Left lung (tissue), 10 donors: ENCODE results near the gene CREB5. TPM values are rescaled to one million over a fixed set of nuclear protein-coding genes. Genes with fewer than 3 reads are reported as not detected.

ENCODE experiments used
- ATAC-seq: fragments of 200-7000 bp; cut with Tn5 transposase; one replicate; pipeline ENCODE4 v1.9.1; 2020; ENCODE audit warnings: moderate library complexity
- DNase-seq, 4 donors: peaks; one replicate each; pipeline ENCODE4 v3.0.0-alpha.2; 2013 to 2020
- H3K27ac ChIP-seq, 2 donors: fragments of 200-600 bp; sonication (generic) in 1 of 2; one replicate each; pipeline versions ENCODE4 v1.5.0 to v1.8.0; 2020 to 2021
- H3K27me3 ChIP-seq, 2 donors: fragments of 200-600 bp; sonication (generic) in 1 of 2; one replicate each; pipeline versions ENCODE4 v1.5.0 to v1.8.0; 2020 to 2021
- H3K36me3 ChIP-seq, 2 donors: fragments of 200-600 bp; sonication (generic) in 1 of 2; one replicate each; pipeline versions ENCODE4 v1.5.0 to v1.8.0; 2020 to 2021
- H3K4me1 ChIP-seq, 2 donors: fragments of 200-600 bp; one replicate each; pipeline ENCODE4 v1.8.0; 2021
- H3K4me3 ChIP-seq, 2 donors: fragments of 200-600 bp; sonication (generic) in 1 of 2; one replicate each; pipeline versions ENCODE4 v1.5.0 to v1.8.0; 2020 to 2021; ENCODE audit warnings: mild to moderate bottlenecking in 1 of 2
- H3K9me3 ChIP-seq, 2 donors: fragments of 200-600 bp; sonication (generic) in 1 of 2; one replicate each; pipeline versions ENCODE4 v1.5.0 to v1.8.0; 2020 to 2021
- intact Hi-C, 2 donors: fragments of 100-400 bp; cut with DNase I; formaldehyde crosslinking; loops; one replicate each; pipeline versions ENCODE4 v1.11.2 to v1.14.2; 2022
- polyA plus RNA-seq, 6 donors: library from polyadenylated mRNA; unstranded; fragments of 120-200 nt; gene quantifications; one replicate each; pipeline ENCODE4 v1.2.1, GENCODE V29; 2013; ENCODE audit not compliant: insufficient read length in 6 of 6
- total RNA-seq, 2 donors: library from RNA; stranded (reverse); fragmentation: NEBNext Ultra II Directional; extraction: Animal tissue kit (Norgen Biotek cat#: 25700); gene quantifications; one replicate each; pipeline ENCODE4 v1.2.1, GENCODE V29; 2021
- TF ChIP-seq, protein P1 (sequence below), 2 donors: fragments of 200-600 bp; sonication (generic) in 1 of 2; IDR thresholded peaks; one replicate each; pipeline versions ENCODE4 v1.5.0 to v1.8.0; 2021; ENCODE audit warnings: antibody characterized with exemption in 2 of 2
- donor health status: DM: no; HTN: yes; CAD: no.
- donor health status: DM: no; HTN: no; CAD: no.

Gene CREB5
- total and polyA plus RNA-seq, 8 donors: 6.6 to 19.9 (median 15.7) TPM

GRCh38 chr7:28584235-28584634, 171.9 kb downstream of the CREB5 start:
- Histone ChIP-seq H3K4me3 (no peak overlapping the region), H3K9me3 (no peaks in the 10 kb centered on the region), H3K4me1 (no peaks in the 10 kb centered on the region), H3K27me3 (no peaks in the 10 kb centered on the region), H3K36me3 (no peaks in the 10 kb centered on the region), H3K27ac (no peak overlapping the region)
- TF ChIP-seq, protein P1, sequence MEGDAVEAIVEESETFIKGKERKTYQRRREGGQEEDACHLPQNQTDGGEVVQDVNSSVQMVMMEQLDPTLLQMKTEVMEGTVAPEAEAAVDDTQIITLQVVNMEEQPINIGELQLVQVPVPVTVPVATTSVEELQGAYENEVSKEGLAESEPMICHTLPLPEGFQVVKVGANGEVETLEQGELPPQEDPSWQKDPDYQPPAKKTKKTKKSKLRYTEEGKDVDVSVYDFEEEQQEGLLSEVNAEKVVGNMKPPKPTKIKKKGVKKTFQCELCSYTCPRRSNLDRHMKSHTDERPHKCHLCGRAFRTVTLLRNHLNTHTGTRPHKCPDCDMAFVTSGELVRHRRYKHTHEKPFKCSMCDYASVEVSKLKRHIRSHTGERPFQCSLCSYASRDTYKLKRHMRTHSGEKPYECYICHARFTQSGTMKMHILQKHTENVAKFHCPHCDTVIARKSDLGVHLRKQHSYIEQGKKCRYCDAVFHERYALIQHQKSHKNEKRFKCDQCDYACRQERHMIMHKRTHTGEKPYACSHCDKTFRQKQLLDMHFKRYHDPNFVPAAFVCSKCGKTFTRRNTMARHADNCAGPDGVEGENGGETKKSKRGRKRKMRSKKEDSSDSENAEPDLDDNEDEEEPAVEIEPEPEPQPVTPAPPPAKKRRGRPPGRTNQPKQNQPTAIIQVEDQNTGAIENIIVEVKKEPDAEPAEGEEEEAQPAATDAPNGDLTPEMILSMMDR (IDR thresholded peaks at IDR 0.05): no peak
- DNase-seq (no peak), ATAC-seq (no peak)
- intact Hi-C loops: no loop called here

- no peaks in the 10 kb centered on the region for H3K4me1 ChIP-seq
- H3K4me3 ChIP-seq: no peak overlapping the region
- intact Hi-C loops: no loop called here
- no peak overlapping the region for H3K27ac ChIP-seq
- H3K9me3 ChIP-seq: no peaks in the 10 kb centered on the region
- TF ChIP-seq, protein P1 (IDR thresholded peaks at IDR 0.05): no peak
- H3K36me3 ChIP-seq: no peaks in the 10 kb centered on the region
- ATAC-seq (no peak), DNase-seq (no peak)
- H3K27me3 ChIP-seq: no peaks in the 10 kb centered on the region
These were observed 174.4 kb downstream of the CREB5 start for GRCh38 chr7:28586736-28587135.

- Histone ChIP-seq H3K4me1 (no peaks in the 10 kb centered on the region), H3K27ac (no peak overlapping the region), H3K27me3 (no peaks in the 10 kb centered on the region), H3K4me3 (no peak overlapping the region), H3K9me3 (no peaks in the 10 kb centered on the region), H3K36me3 (no peaks in the 10 kb centered on the region)
- DNase-seq (no peak), ATAC-seq (no peak)
- TF ChIP-seq, protein P1 (IDR thresholded peaks at IDR 0.05): no peak
- intact Hi-C loops: no loop called here
These were observed 174.9 kb downstream of the CREB5 start for GRCh38 chr7:28587211-28587610.

GRCh38 chr7:28588602-28589001, 176.3 kb downstream of the CREB5 start:
- intact Hi-C loops: no loop called here
- DNase-seq (no peak), ATAC-seq (no peak)
- Histone ChIP-seq H3K9me3 (no peaks in the 10 kb centered on the region), H3K4me1 (no peaks in the 10 kb centered on the region), H3K4me3 (no peak overlapping the region), H3K27me3 (no peaks in the 10 kb centered on the region), H3K27ac (no peak overlapping the region), H3K36me3 (no peaks in the 10 kb centered on the region)
- TF ChIP-seq, protein P1 (IDR thresholded peaks at IDR 0.05): no peak

- no peak for ATAC-seq
- DNase-seq: no peak
- H3K4me1 ChIP-seq: no peaks in the 10 kb centered on the region
- no peaks in the 10 kb centered on the region for H3K9me3 ChIP-seq
- TF ChIP-seq, protein P1 (IDR thresholded peaks at IDR 0.05): no peak
- no peak overlapping the region for H3K4me3 ChIP-seq
- H3K36me3 ChIP-seq: no peaks in the 10 kb centered on the region
- no peak overlapping the region for H3K27ac ChIP-seq
- H3K27me3 ChIP-seq: no peaks in the 10 kb centered on the region
- intact Hi-C loops: no loop called here
These were observed 178.8 kb downstream of the CREB5 start for GRCh38 chr7:28591041-28591674.
